Activated CD8-positive, alpha-beta memory T cell treated with anti-CD3 and anti-CD28 coated beads for 1 hour (primary cell): ENCODE measurements around the gene MAGI1.

Source experiments
- DNase-seq, 2 donors: peaks; one replicate each; pipeline ENCODE4 v3.0.0-alpha.2; 2020; ENCODE audit warnings: low read depth in 1 of 2; ENCODE audit errors: extremely low read depth in 1 of 2

The MAGI1 gene

GRCh38 chr3:65348398-65348995 lies 690.2 kb downstream of the MAGI1 start:
- DNase-seq = no peak

DNA sequence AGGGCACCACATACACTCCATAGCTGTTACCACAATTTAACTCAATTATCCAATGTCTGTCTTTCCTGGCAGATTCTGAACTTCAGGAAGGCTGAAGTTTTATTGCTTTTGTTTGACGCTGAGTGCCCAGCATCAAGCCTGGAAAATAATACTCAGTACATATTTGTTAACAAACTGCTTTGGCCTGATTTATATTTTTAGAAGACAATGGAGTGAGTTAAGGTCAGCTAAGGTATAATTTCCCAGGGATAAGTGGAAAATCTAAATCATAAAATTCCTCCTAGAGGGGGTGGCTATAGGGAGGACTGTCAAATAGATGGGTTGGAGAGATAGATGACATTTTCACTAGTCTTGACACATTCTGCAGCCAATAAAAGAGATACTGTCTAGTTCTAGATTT lies 691.6 kb downstream of the MAGI1 start:
- no peak for DNase-seq

- no peak for DNase-seq
These were observed 693.9 kb downstream of the MAGI1 start for GRCh38 chr3:65344846-65345245.

DNA sequence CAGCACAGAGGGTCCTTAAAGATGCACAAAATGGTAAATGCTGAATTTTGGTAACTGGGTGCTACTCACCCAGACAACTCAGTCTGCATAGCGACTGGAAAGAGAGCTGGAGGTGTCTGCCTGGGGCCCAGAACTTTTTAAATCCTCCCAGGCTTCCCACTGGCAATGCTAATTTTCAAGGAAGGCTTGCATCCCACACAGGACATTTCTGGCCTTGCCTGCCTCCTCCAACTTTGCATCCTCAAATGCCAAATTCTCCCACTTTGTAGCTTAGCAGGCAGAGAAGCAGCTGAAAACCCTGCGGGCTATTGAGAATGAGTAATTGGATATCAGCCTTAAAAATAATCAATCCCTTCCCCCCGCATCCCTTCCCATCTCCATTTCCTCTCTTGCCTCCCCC lies 694.3 kb downstream of the MAGI1 start:
- DNase-seq = no peak

DNA sequence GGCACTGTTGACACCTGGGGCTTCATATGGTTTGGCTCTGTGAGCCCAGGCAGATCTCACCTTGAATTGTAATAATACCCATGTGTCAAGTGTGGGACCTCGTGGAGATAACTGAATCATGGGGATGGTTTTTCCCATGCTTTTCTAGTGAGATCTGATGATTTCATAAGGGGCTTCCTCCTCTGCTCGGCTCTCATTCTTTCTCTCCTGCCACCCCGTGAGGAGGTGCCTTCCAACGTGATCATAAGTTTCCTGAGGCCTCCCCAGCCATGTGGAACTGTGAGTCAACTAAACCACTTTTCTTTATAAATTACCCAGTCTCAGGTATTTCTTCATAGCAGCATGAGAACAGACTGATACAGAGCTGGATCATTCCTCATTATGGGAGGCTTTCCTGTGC lies 695.0 kb downstream of the MAGI1 start:
- no peak for DNase-seq

GRCh38 chr3:65343026-65343425 lies 695.7 kb downstream of the MAGI1 start:
- DNase-seq = no peak

DNA sequence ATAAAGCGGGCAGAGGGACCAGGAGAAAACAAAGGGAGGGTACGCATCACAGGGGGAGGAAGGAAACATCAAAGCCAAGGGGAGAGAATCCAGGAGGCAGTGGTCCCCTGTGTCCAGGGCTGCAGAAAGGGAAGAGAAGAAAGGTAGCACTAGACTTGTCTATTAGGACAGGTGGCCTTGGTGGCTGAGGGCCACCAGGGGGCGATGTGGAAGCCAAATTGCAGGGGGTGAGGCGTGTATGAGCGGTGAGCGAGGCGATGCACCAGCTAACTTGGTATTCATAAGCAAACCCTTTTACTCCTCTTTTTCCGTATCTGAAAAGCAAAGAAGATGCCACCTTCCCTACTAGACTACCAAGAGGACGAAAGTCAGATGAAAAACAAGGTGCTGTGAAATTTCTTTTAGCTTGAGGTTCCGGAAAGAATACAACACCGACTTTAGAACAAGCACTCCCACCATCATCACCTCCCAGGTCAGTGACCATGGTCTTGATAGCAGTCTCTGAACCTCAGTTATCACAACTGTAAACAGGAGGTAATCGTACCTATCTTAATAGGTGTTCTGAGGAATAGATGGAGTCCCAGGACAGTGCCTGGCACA lies 696.5 kb downstream of the MAGI1 start:
- no peak for DNase-seq

DNA sequence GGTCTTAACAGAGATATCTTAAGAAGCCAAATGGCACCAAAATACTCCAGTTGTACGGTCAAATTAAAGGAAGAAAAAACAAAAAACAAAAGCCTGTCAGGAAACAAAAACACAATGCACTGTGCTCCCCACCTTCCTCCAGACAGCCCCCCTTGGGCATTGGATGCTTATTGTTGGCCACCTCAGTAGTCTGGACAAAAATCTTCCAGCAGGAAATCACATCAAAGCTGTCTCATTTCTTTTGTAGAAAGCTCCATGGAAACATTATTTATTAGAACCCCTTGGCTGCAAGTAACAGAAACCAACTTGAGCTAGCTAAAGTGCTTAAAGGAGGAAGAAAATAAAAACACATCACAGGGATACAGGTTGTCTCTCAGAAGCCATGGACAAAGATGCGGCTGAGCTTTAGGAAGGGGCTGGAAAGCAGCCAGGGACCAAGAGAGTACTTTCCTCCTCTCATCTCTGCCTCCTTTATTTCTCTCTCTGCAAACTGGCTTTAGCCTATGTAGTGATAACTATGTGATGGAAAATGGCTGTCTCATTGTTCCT lies 699.5 kb downstream of the MAGI1 start:
- DNase-seq = no peak

GRCh38 chr3:65338571-65338970 lies 700.1 kb downstream of the MAGI1 start:
- DNase-seq = no peak

GRCh38 chr3:65335587-65335986 lies 703.1 kb downstream of the MAGI1 start:
- DNase-seq = no peak

GRCh38 chr3:65334045-65334665 lies 704.6 kb downstream of the MAGI1 start:
- DNase-seq = no peak

DNA sequence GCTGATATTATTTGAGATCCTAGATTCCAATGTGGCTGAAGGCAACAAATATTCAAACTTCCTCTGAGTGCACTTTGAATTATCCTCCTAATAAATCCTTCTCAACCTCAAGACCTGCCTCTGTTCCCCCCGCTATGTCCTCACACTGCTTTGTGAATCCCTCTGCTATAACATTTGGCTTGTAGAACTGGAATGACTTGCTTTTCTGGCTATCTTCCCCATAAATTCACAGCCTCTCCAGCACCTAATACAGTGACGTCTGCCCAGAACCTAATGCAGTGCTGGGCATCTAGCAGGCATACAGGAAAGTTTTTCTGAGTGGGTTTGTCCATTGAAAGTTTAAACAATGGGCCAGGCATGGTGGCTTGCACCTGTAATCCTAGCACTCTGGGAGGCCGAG lies 707.0 kb downstream of the MAGI1 start:
- no peak for DNase-seq

- no peak for DNase-seq
These were observed 708.6 kb downstream of the MAGI1 start for GRCh38 chr3:65330072-65330471.

- DNase-seq = no peak
These were observed 710.6 kb downstream of the MAGI1 start for GRCh38 chr3:65328148-65328547.

GRCh38 chr3:65326574-65326973 lies 712.1 kb downstream of the MAGI1 start:
- DNase-seq = no peak

GRCh38 chr3:65322910-65323309 lies 715.8 kb downstream of the MAGI1 start:
- DNase-seq = no peak

DNA sequence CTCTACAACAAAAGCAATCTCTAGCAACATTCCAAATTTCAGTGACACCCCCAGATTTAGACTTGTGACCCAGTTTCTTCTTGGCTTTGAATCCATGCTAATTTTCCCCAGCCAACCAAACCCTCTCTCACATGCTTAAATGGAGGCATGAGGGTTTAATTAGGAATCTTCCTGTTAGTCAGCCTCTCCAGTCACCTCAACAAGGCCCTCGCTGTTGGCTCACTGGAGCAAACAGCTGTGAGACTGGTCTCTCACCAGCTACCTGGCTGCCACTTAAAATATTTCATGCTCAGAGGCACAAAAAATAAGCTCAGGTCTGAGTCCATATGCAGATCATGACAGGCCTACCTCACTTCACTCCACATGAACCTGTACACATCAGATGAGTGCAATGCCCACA lies 720.5 kb downstream of the MAGI1 start:
- no peak for DNase-seq

DNA sequence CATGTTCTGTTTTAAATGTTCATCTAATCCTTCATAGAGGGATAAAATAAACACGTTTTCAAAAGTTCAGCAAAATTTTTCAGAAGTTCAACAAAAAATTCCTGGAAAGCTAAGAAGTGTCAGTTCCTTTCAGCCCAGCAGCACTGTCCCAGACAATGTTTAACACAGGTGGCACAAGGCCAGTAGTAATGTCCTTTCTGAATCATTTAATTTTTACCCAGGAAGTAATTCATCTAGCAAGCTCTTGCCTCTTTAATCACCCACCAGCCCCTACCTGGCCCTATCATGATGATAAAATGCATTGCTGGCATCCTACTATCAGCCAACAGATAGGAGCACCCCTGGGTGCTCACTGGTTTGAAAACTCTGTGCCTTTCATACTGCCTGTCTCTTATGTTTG lies 723.8 kb downstream of the MAGI1 start:
- no peak for DNase-seq

- DNase-seq = no peak
These were observed 724.4 kb downstream of the MAGI1 start for GRCh38 chr3:65314269-65314668.

GRCh38 chr3:65313666-65314065 lies 725.1 kb downstream of the MAGI1 start:
- DNase-seq = no peak

GRCh38 chr3:65305836-65306235 lies 732.9 kb downstream of the MAGI1 start:
- DNase-seq = no peak
